Neutrophil (primary cell): ENCODE data around the gene PPP4R3A.

Experiments used
- H3K27ac ChIP-seq: fragments of 200-600 bp; sonication (generic); 2 replicates; pipeline ENCODE4 v1.5.1; 2016; ENCODE audit warnings: mild to moderate bottlenecking, moderate library complexity
- H3K27me3 ChIP-seq: fragments of 200-600 bp; sonication (generic); 2 replicates; pipeline ENCODE4 v1.6.0; 2016; ENCODE audit warnings: mild to moderate bottlenecking
- H3K36me3 ChIP-seq: fragments of 200-600 bp; sonication (generic); 2 replicates; pipeline ENCODE4 v1.5.1; 2017
- H3K4me1 ChIP-seq, 2 experiments: fragments of 200-600 bp in 1 of 2; sonication (generic) in 1 of 2; 1 replicate in 1 of 2; 2 replicates in 1 of 2; pipeline versions ENCODE4 v1.5.1 to v1.6.1; 2013 to 2016; ENCODE audit warnings: low read depth in 1 of 2, low read length in 1 of 2, mild to moderate bottlenecking in 1 of 2, moderate library complexity in 1 of 2; ENCODE audit not compliant: control insufficient read depth in 1 of 2, insufficient read depth in 1 of 2
- H3K4me3 ChIP-seq, 2 experiments: fragments of 200-600 bp in 1 of 2; sonication (generic) in 1 of 2; 1 replicate in 1 of 2; 2 replicates in 1 of 2; pipeline ENCODE4 v1.5.1; 2013 to 2016; ENCODE audit warnings: low read depth in 1 of 2, low read length in 1 of 2, mild to moderate bottlenecking in 1 of 2, moderate library complexity in 1 of 2
- H3K9me3 ChIP-seq: fragments of 200-600 bp; sonication (generic); 2 replicates; pipeline ENCODE4 v1.5.1; 2016
- TF ChIP-seq, protein P1 (sequence below): fragments of 200-600 bp; sonication (generic); IDR thresholded peaks from 2 replicates; pipeline ENCODE4 v1.5.1; 2016; ENCODE audit warnings: antibody characterized with exemption

Gene PPP4R3A

DNA sequence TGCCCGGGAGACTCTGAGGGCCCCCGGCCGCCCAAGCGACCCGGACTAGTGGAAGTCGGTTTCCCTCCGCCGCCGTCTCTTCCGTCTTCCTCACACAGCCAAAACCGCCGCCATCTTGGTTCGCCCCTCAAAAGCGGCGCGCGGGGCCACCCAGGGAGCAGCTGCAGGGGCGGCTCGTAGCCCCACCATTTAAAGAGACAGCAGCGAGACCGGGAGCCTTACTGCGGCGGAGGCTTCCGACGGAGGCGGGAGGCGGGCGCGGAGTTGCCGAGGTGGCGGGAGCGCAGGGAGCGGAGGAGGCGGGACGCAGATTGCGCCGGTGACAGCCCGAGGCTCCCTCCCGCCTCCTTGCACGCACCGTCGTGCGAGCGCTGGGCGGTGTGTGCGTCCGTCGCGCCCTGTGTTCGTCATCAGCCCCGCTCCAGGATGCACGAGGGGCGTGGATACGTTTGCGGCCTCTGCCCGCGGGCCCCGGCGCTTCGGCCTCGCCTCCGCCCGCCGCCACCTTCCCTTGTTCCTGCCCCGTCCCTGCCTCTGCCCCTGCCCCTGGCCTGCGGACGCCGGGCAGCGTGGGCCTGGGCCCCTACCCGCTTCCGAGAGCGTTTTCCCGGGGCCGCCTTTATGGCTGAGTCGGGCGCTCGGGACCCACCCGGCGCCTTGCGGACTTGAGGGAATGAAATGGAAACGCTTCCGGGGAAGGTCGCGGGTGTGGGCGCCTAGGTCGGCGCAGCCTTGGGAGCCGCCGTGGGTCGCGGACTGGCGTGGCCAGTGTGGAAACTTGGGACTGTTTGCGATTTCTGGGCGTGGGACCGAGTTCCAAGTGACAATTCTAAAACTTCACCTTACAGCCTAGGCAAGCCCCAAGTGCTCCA lies at the start of gene PPP4R3A:
Gene PPP4R3A (minus strand): TSS at position 140 of the 872 bp plus-strand sequence. CDS start 663 bp downstream, outside the sequence.
- H3K36me3 ChIP-seq: peaks cover 11% of the 10 kb centered on the region
- H3K27ac ChIP-seq: peak within 1 kb of the TSS; percentile 99
- peaks cover 27 to 42% of the 10 kb centered on the region in 2 experiments for H3K4me1 ChIP-seq
- H3K4me3 ChIP-seq: peak within 1 kb of the TSS; percentile 88 to 98
- H3K9me3 ChIP-seq: no peaks in the 10 kb centered on the region
- peaks cover 6% of the 10 kb centered on the region for H3K27me3 ChIP-seq
- TF ChIP-seq, protein P1, sequence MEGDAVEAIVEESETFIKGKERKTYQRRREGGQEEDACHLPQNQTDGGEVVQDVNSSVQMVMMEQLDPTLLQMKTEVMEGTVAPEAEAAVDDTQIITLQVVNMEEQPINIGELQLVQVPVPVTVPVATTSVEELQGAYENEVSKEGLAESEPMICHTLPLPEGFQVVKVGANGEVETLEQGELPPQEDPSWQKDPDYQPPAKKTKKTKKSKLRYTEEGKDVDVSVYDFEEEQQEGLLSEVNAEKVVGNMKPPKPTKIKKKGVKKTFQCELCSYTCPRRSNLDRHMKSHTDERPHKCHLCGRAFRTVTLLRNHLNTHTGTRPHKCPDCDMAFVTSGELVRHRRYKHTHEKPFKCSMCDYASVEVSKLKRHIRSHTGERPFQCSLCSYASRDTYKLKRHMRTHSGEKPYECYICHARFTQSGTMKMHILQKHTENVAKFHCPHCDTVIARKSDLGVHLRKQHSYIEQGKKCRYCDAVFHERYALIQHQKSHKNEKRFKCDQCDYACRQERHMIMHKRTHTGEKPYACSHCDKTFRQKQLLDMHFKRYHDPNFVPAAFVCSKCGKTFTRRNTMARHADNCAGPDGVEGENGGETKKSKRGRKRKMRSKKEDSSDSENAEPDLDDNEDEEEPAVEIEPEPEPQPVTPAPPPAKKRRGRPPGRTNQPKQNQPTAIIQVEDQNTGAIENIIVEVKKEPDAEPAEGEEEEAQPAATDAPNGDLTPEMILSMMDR: peak; percentile 17

DNA sequence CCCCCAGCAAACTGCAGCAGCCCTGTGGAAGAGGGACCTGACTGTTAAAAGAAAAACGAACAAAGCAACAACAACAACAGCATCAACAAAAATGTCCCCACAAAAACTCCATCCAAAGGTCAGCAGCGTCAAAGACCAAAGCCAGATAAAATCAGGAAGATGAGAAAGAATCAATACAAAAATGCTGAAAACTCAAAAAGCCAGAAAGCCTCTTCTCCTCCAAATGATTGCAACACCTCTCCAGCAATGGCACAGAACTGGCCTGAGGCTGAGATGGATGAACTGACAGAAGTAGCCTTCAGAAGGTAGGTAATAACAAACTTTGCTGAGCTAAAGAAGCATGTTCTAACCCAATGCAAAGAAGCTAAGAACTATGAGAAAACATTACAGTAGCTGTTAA lies 45.4 kb upstream of the PPP4R3A start:
- H3K9me3 ChIP-seq: no peaks in the 10 kb centered on the region
- H3K27me3 ChIP-seq: peaks cover 13% of the 10 kb centered on the region
- no peaks in the 10 kb centered on the region for H3K36me3 ChIP-seq
- H3K27ac ChIP-seq: no peak overlapping the region
- H3K4me1 ChIP-seq: no peaks in the 10 kb centered on the region
- no peak overlapping the region for H3K4me3 ChIP-seq
- TF ChIP-seq, protein P1: no peak

DNA sequence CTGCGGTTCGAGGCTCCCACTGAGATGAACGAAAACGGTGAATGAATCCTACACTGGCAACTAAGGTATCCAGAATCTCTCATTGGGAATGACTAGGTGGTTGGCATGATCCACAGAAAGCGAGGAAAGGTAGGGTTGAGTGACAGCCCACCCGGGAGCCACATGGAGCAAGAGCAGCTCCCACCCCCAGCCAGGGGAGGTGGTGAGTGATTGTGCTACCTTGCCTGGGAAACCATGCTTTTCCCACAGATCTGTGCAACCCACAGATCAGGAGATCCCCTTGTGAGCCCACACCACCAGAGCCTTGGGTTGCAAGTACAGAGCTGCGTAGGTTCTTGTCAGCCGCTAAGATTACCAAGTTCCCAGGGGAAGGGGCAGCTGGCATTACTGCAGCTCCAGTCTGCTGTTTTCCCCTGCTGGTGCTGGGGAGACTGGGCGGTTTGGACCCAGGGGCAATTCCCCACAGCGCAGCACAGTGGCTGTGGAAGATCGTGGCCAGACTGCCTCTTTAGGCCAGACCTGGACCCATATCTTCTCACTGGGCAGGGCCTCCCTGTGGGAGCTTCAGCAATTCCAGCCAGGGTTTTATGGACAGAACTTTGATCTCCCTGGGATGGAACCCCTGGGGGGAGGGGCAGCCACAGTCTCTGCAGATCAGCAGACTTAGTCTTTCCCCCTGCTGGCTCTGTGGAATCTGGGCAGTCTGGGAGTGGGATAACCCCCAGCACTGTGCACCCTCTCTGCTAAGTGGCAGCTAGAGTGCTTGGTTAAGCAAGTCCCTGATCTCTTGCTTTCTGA lies 44.6 kb upstream of the PPP4R3A start:
- H3K27me3 ChIP-seq: peaks cover 13% of the 10 kb centered on the region
- H3K27ac ChIP-seq: no peak overlapping the region
- H3K4me3 ChIP-seq: no peak overlapping the region
- H3K9me3 ChIP-seq: no peaks in the 10 kb centered on the region
- no peaks in the 10 kb centered on the region for H3K4me1 ChIP-seq
- TF ChIP-seq, protein P1: no peak
- no peaks in the 10 kb centered on the region for H3K36me3 ChIP-seq

DNA sequence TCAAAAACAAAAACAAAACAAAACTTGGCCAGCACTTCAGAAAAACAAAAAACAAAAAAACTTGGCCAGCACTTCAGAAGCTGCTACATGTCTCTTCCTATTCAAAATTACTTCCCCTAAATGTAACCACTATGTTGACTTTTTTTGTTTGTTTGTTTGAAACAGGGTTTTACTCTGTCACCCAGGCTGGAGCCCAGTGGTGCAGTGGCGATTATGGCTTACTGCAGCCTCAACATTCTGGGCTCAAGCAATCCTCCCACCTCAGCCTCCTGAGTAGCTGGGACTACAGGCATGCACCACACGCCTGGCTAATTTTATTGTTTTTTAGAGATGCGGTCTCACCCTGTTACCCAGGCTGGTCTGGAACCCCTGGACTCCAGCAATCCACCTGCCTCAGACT lies 38.0 kb upstream of the PPP4R3A start:
- H3K4me1 ChIP-seq: no peaks in the 10 kb centered on the region
- no peaks in the 10 kb centered on the region for H3K36me3 ChIP-seq
- peaks cover 4% of the 10 kb centered on the region for H3K27me3 ChIP-seq
- no peak overlapping the region for H3K27ac ChIP-seq
- H3K4me3 ChIP-seq: no peak overlapping the region
- H3K9me3 ChIP-seq: no peaks in the 10 kb centered on the region
- TF ChIP-seq, protein P1: no peak

DNA sequence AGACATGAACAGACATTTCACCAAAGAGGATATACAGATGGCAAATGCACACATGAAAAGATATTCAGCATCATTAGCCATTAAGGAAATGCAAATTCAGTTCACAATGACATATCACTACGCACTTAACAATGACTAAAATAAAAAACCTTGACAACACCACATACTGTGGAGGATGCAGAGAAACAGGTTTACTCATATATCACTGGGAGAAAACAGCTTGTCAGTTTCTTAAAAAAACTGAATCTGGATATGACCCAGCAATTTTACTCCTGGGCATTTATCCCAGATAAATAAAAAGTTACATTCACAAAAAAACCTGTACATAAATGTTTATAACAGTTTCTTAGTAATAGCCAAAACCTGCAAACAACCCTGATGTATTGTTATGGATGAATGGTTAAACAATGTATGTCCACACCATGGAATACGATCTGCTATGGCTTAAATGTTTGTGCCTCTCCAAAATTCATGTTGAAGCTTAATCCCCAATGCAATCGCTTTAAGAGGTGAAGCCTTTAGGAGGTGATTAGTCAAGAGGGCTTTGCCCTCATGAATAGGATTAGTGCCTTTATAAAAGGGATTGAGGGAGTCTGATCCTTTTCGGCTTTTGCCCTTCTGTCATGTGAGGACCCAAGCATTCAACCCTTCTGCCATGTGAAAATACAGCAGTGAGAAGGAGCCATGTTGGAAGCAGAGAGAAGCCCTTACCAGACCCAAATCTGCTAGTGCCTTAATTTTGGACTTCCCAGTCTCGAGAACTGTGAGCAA lies 36.0 kb upstream of the PPP4R3A start:
- TF ChIP-seq, protein P1: no peak
- Histone ChIP-seq H3K9me3 (no peaks in the 10 kb centered on the region), H3K27me3 (no peaks in the 10 kb centered on the region), H3K36me3 (no peaks in the 10 kb centered on the region), H3K4me1 (no peaks in the 10 kb centered on the region), H3K4me3 (no peak overlapping the region), H3K27ac (no peak overlapping the region)
